Stomach (tissue), 4 donors: Measurements from ENCODE around the gene RCAN2.

Experiments
- EP300 ChIP-seq: sonication (generic); formaldehyde crosslinking; IDR thresholded peaks from one replicate; pipeline ENCODE4 v1.6.1; 2017; ENCODE audit warnings: antibody characterized with exemption
- TF ChIP-seq, protein P1 (sequence below), 7 experiments: fragments of 450-650 bp in 4 of 7; fragments of 200-600 bp in 3 of 7; sonication (generic) in 3 of 7; IDR thresholded peaks; one replicate each; pipeline ENCODE4 v1.5.1; 2016 to 2019; ENCODE audit warnings: antibody characterized with exemption in 7 of 7, control low read depth in 2 of 7, mild to moderate bottlenecking in 1 of 7

DNA sequence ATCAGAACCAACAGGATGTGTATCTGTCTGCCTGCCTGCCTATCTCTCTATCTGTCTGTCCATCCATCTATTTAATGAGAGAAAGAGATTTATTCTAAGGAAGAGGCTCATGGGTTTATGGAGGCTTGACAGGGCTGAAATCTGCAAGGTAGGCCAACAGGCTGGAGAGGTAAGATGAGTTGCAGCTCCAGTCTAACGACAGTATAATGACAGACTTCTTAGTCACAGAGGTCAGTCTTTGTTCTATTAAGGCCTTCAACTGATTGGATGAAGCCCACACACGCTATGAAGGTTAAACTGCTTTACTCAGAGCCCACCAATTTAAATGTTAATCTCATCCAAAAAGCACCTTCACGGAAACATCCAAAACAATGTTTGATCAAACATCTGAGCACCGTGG lies 220.1 kb downstream of the RCAN2 start:
- TF ChIP-seq, protein P1, sequence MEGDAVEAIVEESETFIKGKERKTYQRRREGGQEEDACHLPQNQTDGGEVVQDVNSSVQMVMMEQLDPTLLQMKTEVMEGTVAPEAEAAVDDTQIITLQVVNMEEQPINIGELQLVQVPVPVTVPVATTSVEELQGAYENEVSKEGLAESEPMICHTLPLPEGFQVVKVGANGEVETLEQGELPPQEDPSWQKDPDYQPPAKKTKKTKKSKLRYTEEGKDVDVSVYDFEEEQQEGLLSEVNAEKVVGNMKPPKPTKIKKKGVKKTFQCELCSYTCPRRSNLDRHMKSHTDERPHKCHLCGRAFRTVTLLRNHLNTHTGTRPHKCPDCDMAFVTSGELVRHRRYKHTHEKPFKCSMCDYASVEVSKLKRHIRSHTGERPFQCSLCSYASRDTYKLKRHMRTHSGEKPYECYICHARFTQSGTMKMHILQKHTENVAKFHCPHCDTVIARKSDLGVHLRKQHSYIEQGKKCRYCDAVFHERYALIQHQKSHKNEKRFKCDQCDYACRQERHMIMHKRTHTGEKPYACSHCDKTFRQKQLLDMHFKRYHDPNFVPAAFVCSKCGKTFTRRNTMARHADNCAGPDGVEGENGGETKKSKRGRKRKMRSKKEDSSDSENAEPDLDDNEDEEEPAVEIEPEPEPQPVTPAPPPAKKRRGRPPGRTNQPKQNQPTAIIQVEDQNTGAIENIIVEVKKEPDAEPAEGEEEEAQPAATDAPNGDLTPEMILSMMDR (IDR thresholded peaks at IDR 0.05), result no peak
- no peak for TF ChIP-seq EP300
